HG02884 (cell line): ENCODE measurements around the gene SREBF2.
A peak's percentile ranks its signal among the peaks of the same experiment; 100 is the strongest.

ENCODE experiments used
- ATAC-seq: cut with Tn5 transposase; IDR thresholded peaks from one replicate; pipeline ENCODE4 v1.9.1; 2021; ENCODE audit warnings: mild to moderate bottlenecking, moderate library complexity; ENCODE audit not compliant: unreplicated experiment

SREBF2 gene

GRCh38 chr22:41832553-41833368 lies at the start of gene SREBF2:
TSS of gene SREBF2 (plus strand) at chr22:41833105. CDS start at chr22:41833271, 166 bp downstream.
- ATAC-seq: peak; percentile 79

DNA sequence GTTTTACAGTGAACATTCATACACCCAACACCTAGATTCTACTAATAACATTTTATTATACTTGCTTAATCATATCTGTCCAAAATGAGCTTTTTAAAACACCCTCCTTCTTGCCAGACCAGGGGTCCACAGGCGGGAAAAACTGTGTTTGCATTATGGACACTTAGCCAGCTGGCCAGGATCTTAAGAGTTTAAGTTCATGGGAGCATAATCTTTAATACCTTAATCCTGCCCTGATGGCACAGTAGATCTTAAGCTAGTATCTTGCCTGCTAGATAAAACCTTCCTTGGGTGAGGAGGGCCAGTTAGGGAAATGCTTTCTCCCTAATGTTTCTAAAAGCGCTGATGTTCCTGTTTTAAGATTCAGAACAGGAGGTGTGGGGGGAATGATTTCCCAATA lies 45.6 kb upstream of the SREBF2 start:
- no peak for ATAC-seq

DNA sequence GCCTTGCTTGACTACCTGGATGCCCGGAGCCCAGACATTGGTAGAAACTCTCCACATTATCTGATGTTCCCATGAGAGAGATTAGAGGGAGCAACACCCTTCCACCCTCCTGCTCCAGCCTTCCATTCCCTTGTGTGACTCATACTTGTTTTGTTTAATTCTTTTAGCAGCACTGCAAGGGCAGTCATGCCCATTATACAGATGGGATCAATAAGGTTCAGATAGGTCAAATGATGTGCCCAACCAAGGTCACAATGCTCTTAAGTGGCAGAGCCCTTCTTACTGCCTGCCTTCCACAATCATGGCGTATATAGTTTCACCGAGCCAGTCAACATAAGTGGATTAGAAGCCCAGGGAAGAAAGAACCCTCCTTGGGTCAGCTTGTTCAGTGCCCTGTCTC lies 39.0 kb upstream of the SREBF2 start:
- no peak for ATAC-seq

- no peak for ATAC-seq
Measured at GRCh38 chr22:41798736-41799135, 34.2 kb upstream of the SREBF2 start.

GRCh38 chr22:41799486-41800347 lies 33.2 kb upstream of the SREBF2 start:
- peak; percentile 3 for ATAC-seq

DNA sequence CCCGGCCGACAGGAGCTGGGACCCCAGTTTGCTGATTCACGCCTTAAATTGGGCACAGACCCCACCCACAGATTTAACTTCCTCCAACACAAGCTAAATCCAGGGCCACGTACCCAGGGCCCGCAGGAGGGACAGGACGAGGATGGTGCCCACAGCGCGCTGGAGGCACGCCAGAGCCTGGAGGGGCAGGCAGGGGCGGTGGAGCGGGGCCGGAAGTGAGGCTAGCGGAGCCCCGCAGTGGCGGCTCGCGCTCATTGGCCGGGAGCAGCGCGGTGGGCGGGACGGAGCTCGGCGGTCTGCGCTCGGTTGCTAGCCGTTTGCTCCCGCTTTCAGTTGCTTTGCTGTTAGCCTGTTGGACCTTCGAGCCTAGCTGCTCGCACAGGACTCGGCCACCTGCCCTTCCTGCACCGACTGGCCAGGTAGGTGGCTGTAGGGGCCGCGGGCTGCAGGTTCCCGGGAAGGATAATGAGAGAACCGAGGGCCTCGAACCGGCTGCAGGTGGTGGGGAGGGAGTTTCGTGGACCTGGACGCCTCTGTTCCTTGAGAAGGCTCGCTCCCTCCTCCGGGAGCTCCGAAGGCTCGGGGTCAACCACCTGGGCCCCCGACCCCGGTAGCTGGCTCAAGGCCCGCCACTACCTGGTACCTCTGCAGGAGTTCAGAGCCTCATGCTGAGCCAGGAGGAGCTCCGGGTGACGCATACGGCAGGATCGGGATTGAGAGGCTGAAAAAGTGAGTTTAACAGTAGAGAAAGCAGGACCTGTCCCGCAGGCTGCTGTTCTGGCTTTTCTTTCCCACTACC lies 32.4 kb upstream of the SREBF2 start, which contains the start of gene CCDC134:
Gene CCDC134, plus strand, starts transcription at position 332 of the 799 bp plus-strand sequence. CDS start 8,212 bp downstream, outside the sequence.
- ATAC-seq: peak; percentile 79

- no peak for ATAC-seq
Measured at GRCh38 chr22:41801147-41801819, 31.6 kb upstream of the SREBF2 start.

DNA sequence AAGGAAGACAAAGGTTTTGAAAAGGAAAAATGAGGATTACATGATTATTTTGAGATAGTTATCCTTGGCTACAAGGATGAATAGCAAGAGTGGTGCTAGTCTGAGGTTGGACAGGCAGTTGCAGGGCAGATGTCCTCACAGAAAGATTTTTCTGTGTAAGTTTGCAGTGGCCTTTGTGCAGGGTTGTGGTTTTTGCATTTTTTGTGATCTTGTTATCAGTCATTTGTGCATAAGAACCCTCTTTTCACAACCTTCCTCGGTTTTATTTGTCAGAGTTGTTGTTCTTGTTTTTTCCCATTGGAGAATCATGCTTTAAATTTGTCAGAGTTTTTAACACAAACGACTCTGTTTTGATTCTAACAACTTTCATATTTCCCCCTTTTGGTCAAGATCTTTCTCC lies 31.0 kb upstream of the SREBF2 start:
- ATAC-seq: no peak

GRCh38 chr22:41805639-41806038 lies 27.3 kb upstream of the SREBF2 start:
- ATAC-seq: no peak

- no peak for ATAC-seq
Measured at GRCh38 chr22:41808400-41808799, 24.5 kb upstream of the SREBF2 start.

- no peak for ATAC-seq
Measured at GRCh38 chr22:41810022-41810421, 22.9 kb upstream of the SREBF2 start.

- no peak for ATAC-seq
Measured at GRCh38 chr22:41812805-41813545, 19.9 kb upstream of the SREBF2 start.

DNA sequence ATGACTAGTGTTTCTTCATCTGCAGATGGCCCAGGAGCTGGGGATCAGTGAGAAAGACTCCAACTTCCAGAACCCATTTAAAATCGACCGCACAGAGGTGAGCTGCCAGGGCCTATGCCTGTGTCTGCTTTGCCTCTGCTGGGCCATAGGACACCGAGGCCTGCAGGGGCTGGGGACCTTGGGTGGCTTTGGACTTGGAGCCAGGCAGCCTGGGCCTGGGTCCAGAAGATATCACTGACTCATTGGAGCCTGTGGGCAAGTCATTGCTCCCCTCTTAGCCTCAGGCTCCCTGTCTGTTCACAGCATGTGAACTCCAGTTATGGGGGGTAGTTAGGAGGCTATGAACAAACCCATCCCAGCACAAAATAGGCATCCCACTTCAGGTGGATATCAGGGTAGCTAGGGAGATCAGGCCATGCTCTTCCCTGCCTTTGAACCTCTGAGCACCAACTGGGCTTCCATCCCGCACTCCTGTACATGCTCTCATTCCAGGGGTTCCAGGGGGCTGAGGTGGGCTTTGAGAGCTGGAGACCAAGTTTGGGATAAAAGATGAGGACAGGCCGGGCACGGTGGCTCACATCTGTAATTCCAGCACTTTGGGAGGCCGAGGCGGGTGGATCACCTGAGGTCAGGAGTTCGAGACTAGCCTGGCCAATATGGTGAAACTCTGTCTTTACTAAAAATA lies 19.0 kb upstream of the SREBF2 start:
- ATAC-seq: no peak

GRCh38 chr22:41815716-41816115 lies 17.2 kb upstream of the SREBF2 start:
- no peak for ATAC-seq

GRCh38 chr22:41816241-41816640 lies 16.7 kb upstream of the SREBF2 start:
- ATAC-seq: no peak

DNA sequence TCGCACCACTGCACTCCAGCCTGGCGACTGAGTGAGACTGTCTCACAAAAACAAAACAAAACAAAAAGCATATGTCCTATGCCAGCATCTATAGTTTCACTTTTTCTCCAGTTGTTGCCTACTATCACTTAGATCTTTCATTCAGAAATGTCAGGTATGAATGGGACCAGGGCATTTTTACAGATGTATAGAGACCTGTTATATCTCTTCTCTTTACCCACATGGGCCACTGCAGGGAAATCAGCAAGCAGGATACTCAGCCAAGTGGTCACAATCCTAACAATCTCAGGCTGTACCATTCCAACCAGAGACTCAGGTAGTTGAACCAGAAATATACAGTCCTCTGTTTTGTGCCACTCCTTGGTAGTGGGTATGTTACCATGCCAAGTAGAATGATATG lies 16.0 kb upstream of the SREBF2 start:
- no peak for ATAC-seq

GRCh38 chr22:41818011-41818410 lies 14.9 kb upstream of the SREBF2 start:
- ATAC-seq: no peak

DNA sequence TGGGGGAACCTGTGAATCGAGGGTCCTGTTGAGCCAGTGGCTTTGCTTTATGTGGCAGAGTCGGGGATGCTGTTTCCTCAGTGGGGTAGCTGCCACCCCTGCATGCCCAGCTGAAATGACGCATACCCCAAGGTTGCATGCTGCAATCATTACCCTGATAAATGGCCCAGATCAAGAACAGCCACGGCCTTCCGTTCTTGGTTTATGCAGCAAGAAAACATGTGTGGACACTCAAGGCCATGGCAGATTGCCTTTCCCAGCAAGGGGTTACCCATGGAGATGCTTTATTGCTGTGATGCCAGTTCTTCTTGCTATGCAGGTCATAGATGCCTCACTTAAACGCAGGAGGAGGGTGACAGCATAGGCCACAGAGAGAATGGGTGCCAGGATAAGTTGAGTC lies 14.3 kb upstream of the SREBF2 start:
- no peak for ATAC-seq

DNA sequence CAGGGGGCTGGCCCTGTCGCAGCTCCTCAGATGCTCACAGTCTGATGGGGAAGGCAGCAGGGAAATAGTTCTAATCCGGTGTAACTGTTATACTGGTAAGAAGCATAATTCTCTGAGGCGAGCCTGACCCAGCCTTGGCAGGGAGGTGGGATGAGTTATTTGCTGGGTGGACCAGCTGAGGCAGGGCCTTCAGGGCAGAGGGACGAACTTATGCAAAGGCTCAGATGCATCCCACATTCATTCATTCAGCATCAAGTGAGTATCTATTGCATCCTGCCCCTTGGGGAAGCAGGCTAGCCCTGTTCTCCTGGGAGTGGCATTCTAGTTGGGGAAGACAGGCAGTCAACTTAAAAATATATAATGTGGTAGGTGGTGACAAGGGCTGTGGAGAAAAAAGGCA lies 13.6 kb upstream of the SREBF2 start:
- no peak for ATAC-seq
